ENCODE measurements around the gene SLC35B2.
A peak's percentile ranks its signal among the peaks of the same experiment; 100 is the strongest.

The SLC35B2 gene

DNA sequence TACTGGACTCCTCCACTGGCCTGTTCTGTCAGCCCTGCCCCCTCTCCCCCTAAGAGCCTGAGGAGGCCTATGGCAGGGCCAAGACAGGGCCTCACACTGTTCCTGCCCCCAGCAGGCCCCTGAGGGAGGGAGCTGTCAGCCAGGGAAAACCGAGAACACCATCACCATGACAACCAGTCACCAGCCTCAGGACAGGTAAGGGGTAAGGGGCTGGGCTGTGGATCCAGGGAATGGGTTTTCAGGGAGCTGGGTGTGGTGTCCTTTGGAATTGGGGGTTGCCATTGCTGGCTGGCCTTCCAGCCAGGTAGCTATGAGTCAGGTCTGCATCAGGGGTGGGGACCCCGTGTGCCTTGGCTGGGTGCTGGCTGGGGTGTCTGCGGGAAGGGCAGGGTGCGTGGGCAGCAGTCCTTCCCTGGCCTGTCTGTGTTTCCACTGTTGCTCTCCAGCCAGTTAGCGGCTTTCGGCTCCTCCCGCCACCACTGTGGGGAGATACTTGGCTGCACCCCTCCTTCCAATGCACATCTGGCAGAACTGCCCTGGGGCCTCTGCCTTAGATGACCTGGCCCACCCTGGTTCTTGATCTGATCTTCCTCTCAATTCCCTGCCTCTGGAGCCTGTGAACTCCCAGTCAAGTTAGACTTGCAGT is 30.1 kb downstream of the SLC35B2 start:
- no peak overlapping the region for H3K9ac ChIP-seq (ENCODE audit: low read length)
- no peak overlapping the region for H3K4me3 ChIP-seq (ENCODE audit: low read length)
- peaks cover 46% of the 10 kb centered on the region for H3K36me3 ChIP-seq (ENCODE audit: control insufficient read depth, low read depth, low read length)
- H3K9me3 ChIP-seq (ENCODE audit: control insufficient read depth, low read depth, low read length), result no peaks in the 10 kb centered on the region
- H3K4me1 ChIP-seq (ENCODE audit: control insufficient read depth, low read depth, low read length), result peaks cover 31% of the 10 kb centered on the region
- H3K27ac ChIP-seq (ENCODE audit: low read length), result no peak overlapping the region
- H3K27me3 ChIP-seq (ENCODE audit: control insufficient read depth, insufficient read depth, low read length), result no peaks in the 10 kb centered on the region

DNA sequence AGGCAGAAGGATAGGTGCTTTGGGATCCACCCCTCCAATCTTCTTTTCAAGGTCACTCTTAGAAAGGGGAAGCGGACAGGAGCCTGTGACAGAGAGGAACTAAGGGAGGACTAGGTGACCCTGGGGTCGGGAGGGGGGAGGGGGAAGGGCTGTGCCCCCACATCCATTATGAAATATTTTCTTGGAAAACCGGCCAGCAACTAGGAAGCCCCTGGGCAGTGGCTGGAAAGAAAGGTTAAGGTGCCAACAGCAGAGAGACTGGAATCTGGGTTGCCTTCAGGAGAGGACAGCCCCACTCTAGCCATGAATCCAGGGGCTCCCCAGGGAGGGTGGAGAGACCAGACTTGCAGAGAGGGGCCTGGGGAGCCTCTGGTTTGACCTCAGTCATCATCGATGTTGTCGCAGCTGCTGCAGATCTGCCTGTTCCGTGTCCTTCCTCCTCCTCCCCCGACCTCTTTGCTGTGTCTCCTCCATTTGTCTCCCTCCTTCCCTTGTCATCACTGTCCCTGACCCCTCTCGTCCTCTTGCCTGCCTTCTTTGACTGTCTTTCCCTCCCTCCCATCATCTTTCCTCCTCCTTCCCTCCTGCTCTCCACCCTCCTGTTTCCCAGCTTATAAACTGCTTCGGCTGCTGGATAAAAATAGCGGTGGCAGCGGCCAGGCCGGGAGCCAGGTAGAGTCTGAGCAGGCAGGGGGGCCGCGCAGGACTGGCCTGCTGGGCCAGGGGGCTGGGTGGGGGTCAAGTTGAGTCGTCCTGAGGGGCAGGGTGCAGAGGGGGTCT is 30.8 kb downstream of the SLC35B2 start:
- no peak overlapping the region for H3K27ac ChIP-seq (ENCODE audit: low read length)
- H3K9ac ChIP-seq (ENCODE audit: low read length), result no peak overlapping the region
- H3K4me3 ChIP-seq (ENCODE audit: low read length), result peak overlapping the region; percentile 2

DNA sequence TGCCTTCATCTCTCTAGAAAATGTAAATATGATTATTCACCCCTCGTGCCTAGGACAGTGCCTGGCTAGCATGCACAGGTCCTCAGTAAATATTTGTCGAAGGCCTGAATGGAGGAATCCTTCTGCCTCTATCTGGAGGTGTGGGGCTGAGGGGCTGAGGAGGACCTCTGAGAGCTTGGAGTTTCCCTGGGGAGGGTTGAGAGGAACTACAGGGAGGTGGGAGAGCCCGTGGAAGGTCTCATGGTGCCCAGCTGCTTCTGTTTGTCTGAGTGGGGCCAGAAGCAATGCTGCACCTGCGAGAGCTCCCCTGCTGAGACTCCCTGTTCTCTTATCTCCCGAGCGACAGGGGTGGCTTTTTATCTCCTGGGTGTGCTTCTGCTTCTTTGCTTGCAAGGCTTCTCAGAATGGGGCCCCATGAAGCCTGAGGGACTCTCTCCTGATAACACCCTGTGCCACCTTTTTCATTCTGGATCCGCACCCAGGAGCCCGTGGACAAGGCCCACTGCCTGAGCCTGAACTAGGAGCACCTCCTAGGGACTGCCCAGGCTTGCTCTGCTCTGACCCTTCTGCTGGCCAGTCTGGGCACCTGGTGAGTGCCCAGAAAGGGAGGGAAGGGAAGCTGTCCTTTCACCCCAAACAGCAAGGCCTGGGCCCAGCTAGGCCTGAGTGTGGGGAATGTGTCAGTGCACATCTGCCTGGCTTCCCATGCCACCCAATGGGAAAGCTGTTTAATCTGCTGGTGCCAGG is 31.6 kb downstream of the SLC35B2 start:
- no peaks in the 10 kb centered on the region for H3K9me3 ChIP-seq (ENCODE audit: control insufficient read depth, low read depth, low read length)
- H3K9ac ChIP-seq (ENCODE audit: low read length), result no peak overlapping the region
- H3K4me3 ChIP-seq (ENCODE audit: low read length), result peak overlapping the region; percentile 25
- H3K4me1 ChIP-seq (ENCODE audit: control insufficient read depth, low read depth, low read length), result peaks cover 42% of the 10 kb centered on the region
- H3K27me3 ChIP-seq (ENCODE audit: control insufficient read depth, insufficient read depth, low read length), result no peaks in the 10 kb centered on the region
- H3K36me3 ChIP-seq (ENCODE audit: control insufficient read depth, low read depth, low read length), result peaks cover 32% of the 10 kb centered on the region
- no peak overlapping the region for H3K27ac ChIP-seq (ENCODE audit: low read length)

More for the DNA sequence above, 30.8 kb downstream of the SLC35B2 start:
- peaks cover 40% of the 10 kb centered on the region for H3K36me3 ChIP-seq (ENCODE audit: control insufficient read depth, low read depth, low read length)
- H3K27me3 ChIP-seq (ENCODE audit: control insufficient read depth, insufficient read depth, low read length), result no peaks in the 10 kb centered on the region
- peaks cover 36% of the 10 kb centered on the region for H3K4me1 ChIP-seq (ENCODE audit: control insufficient read depth, low read depth, low read length)
- H3K9me3 ChIP-seq (ENCODE audit: control insufficient read depth, low read depth, low read length), result no peaks in the 10 kb centered on the region

DNA sequence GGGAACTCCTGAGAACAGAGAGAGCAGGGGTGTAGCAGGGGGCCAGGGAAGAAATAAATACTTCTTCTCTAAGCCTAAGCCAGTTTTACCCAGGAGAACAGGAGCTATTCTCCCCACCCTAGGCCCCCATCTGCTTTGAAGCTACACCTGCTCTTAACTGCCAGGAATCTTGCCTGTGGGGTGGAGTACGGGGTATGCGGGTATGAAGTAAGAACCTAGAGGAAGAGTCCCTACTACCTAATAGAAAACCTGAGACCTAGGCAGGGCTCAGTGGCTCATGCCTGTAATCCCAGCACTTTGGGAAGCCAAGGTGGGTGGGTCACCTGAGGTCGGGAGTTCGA is 32.4 kb downstream of the SLC35B2 start:
- H3K9ac ChIP-seq (ENCODE audit: low read length), result no peak overlapping the region
- peaks cover 42% of the 10 kb centered on the region for H3K4me1 ChIP-seq (ENCODE audit: control insufficient read depth, low read depth, low read length)
- peak overlapping the region; percentile 97 for H3K4me3 ChIP-seq (ENCODE audit: low read length)
- H3K27ac ChIP-seq (ENCODE audit: low read length), result no peak overlapping the region
- H3K9me3 ChIP-seq (ENCODE audit: control insufficient read depth, low read depth, low read length), result no peaks in the 10 kb centered on the region
- H3K36me3 ChIP-seq (ENCODE audit: control insufficient read depth, low read depth, low read length), result peaks cover 24% of the 10 kb centered on the region
- H3K27me3 ChIP-seq (ENCODE audit: control insufficient read depth, insufficient read depth, low read length), result no peaks in the 10 kb centered on the region

DNA sequence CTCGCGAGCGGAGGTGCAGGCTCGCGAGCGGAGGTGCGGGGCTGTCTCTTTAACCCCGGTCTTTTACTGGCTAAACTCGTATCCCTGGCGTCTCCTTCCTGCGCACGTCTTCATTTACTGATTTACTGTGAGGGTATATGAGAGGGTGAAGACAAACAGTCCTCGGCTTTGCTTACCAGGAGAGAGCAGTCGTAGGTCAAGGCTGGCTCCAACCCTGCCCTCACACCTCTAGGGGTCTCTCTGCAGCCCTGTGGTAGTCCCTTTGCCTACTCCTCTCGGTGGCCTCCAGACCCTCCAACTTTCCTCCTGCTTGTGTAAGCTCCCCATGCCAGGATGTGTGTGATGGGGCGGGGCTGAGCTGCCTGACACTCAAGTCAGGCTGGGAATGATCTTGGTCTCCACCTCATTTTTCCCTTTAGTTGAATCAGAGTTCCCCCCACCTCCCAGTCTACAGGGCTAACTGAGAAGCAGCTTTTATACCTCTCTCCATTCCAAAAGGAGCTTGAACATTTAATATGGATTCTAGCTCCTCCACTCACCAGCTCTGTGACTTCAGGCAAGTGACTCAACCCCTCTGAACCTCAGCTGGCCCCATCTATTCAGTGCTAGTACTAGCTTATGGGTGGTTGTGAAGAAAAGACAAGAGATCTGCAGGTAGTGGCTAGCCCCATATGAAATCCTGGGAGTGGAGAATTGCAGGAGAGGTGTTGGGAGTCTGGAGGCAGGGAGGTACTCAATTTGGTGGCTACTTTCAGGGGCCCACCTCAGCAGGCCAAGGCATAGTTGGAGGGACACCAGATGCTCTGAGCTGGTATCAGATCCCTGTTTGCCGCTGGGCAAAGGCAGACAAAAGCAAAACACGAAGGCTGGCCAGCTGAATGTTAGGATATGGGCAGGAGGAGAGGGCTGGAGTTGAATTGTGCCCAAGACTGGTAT is 33.0 kb downstream of the SLC35B2 start:
- Histone ChIP-seq H3K27ac (ENCODE audit: low read length) (no peak overlapping the region), H3K4me1 (ENCODE audit: control insufficient read depth, low read depth, low read length) (peaks cover 42% of the 10 kb centered on the region), H3K36me3 (ENCODE audit: control insufficient read depth, low read depth, low read length) (peaks cover 19% of the 10 kb centered on the region), H3K4me3 (ENCODE audit: low read length) (peak overlapping the region; percentile 97), H3K9me3 (ENCODE audit: control insufficient read depth, low read depth, low read length) (no peaks in the 10 kb centered on the region), H3K9ac (ENCODE audit: low read length) (peak overlapping the region; percentile 72), H3K27me3 (ENCODE audit: control insufficient read depth, insufficient read depth, low read length) (no peaks in the 10 kb centered on the region)

DNA sequence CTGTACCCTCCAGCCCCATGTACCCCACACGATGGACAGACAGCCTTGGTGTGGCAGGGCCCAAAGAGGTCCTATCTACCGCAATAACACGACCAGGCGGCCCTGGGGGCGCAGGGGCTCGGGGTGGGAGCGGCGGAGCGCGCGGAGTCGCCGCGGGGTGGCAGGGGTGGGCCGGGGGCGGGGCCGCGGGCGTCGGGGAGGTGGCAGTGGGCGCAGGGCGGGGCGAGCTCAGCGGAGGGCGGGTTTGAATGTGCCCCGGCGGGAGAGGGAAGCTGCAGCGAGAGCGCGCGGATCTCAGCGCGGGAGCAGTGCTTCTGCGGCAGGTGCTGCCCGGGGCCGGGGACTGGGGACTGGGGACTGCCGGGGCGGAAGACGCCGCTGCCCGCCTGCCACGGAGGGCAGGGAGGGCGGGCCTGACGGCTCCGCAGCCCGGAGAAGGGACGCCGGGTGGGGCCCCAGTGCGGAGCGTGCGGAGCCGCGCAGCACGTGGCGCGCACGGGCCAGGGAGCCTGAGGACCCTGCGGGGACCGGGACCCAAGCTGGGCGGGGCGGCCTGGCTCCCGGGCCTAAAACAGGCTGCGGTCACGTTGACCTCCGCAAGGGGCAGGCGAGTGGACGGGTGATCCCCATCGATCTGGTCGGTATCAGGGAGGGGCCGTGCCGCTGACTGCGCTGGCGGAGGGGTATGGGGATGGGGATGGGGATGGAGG is 33.9 kb downstream of the SLC35B2 start, which contains the start of gene SLC29A1:
Gene SLC29A1 (plus strand): TSS at position 277 of the 710 bp plus-strand sequence. CDS start 3,719 bp downstream, outside the sequence.
- Histone ChIP-seq H3K27ac (ENCODE audit: low read length) (peak within 1 kb of the TSS; percentile 26), H3K9ac (ENCODE audit: low read length) (peak within 1 kb of the TSS; percentile 72), H3K27me3 (ENCODE audit: control insufficient read depth, insufficient read depth, low read length) (no peaks in the 10 kb centered on the region), H3K4me3 (ENCODE audit: low read length) (peak within 1 kb of the TSS; percentile 97), H3K4me1 (ENCODE audit: control insufficient read depth, low read depth, low read length) (peaks cover 48% of the 10 kb centered on the region), H3K36me3 (ENCODE audit: control insufficient read depth, low read depth, low read length) (peaks cover 11% of the 10 kb centered on the region), H3K9me3 (ENCODE audit: control insufficient read depth, low read depth, low read length) (no peaks in the 10 kb centered on the region)

DNA sequence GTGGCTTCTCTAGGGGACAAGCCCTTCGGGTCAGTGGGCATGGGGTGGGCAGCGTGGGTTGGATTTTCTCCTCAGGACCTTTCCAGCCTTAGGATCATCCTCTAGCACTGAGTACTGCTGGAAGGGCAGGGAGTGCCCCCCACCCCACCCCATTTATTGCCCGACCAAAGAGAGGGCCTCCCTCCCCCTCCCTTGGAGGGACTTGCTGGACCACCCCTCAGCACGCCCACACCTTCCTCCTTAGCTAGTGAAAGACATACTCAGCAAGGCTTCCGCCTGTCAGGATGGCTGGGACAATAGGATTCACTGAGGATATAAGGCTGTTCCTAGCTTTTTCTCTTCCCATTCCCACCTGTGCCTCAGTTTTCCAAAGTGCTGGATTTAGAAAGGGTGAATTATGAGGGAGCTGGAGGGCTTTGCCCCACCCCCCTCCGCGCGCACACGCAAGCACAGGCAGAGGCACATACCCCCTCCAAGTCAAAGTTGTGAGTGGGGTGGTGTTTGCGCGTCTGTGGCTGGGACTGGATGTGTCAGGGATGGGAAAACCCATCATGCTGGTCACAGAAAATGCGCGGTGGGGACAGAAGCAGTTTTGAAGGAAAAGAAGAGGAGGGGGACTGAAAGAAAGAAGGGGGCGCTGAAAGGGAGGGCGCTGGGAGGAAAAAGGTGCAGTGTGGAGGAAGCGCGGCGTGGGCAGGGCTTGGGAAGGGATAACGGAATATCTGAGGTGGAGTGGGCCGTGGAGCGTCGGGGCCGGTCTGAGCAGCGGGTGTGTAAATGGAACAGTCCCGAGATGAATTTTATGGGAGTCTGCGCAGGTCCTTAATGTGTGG is 34.6 kb downstream of the SLC35B2 start:
- Histone ChIP-seq H3K9me3 (ENCODE audit: control insufficient read depth, low read depth, low read length) (no peaks in the 10 kb centered on the region), H3K4me3 (ENCODE audit: low read length) (peak overlapping the region; percentile 97), H3K36me3 (ENCODE audit: control insufficient read depth, low read depth, low read length) (peaks cover 3% of the 10 kb centered on the region), H3K27ac (ENCODE audit: low read length) (peak overlapping the region; percentile 26), H3K9ac (ENCODE audit: low read length) (peak overlapping the region; percentile 44), H3K27me3 (ENCODE audit: control insufficient read depth, insufficient read depth, low read length) (no peaks in the 10 kb centered on the region), H3K4me1 (ENCODE audit: control insufficient read depth, low read depth, low read length) (peaks cover 56% of the 10 kb centered on the region)

DNA sequence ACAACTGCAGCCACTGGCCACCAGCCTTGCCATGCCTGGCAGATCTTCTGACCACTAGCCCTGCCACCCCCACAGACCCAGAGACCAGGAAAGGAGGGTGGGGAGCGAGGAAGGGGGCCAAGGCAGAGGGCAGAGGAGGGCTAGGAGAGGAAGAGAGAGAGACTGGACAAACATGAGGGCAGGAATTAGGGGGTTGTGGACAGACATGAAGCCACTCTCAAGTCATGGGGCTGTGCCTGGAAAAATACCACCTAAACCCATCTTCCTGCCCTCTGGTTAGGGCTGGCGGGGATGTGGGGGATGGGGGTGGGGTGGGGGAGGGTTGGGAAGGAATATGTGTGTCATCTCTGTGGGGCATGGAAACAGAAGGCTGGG is 35.4 kb downstream of the SLC35B2 start:
- Histone ChIP-seq H3K9me3 (ENCODE audit: control insufficient read depth, low read depth, low read length) (no peaks in the 10 kb centered on the region), H3K27ac (ENCODE audit: low read length) (no peak overlapping the region), H3K4me1 (ENCODE audit: control insufficient read depth, low read depth, low read length) (peaks cover 63% of the 10 kb centered on the region), H3K4me3 (ENCODE audit: low read length) (no peak overlapping the region), H3K9ac (ENCODE audit: low read length) (no peak overlapping the region), H3K36me3 (ENCODE audit: control insufficient read depth, low read depth, low read length) (no peaks in the 10 kb centered on the region), H3K27me3 (ENCODE audit: control insufficient read depth, insufficient read depth, low read length) (no peaks in the 10 kb centered on the region)

DNA sequence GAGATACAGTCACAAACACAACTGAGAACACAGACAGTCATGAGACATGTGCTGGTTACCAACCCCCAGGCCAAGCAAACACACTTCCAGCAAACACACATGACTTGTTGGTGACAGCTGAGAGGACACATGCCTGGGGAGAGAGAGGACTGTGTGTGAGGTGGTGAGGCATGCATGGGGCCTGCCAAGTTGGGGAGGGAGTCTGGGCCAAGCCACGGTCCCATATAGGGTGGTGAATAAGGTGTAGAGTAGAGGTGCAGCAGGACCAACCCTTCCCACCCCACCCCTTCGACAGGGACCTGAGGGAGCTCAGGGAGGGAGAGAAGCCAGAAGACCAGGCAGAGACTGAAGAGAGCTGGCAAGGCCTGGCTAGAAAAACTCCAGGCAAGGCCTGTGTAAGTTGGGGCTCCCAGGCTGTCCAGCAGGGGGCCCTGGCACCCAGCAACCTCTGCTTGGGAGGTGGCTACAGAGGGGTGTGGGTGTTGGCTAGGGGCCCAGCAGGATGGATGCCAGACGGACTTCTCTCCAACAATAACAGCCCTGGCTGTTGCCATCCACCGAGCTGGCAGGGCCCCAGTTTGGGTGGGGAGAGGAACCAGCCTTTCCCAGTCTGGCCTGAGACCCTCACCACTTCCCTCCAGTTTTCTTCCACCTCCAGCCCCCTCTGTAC is 35.9 kb downstream of the SLC35B2 start:
- Histone ChIP-seq H3K27me3 (ENCODE audit: control insufficient read depth, insufficient read depth, low read length) (no peaks in the 10 kb centered on the region), H3K4me3 (ENCODE audit: low read length) (no peak overlapping the region), H3K27ac (ENCODE audit: low read length) (no peak overlapping the region), H3K36me3 (ENCODE audit: control insufficient read depth, low read depth, low read length) (no peaks in the 10 kb centered on the region), H3K9me3 (ENCODE audit: control insufficient read depth, low read depth, low read length) (no peaks in the 10 kb centered on the region), H3K4me1 (ENCODE audit: control insufficient read depth, low read depth, low read length) (peaks cover 65% of the 10 kb centered on the region), H3K9ac (ENCODE audit: low read length) (no peak overlapping the region)

Measured in iPS-18a (cell line).